ENCODE data around the gene CDCA3.

DNA sequence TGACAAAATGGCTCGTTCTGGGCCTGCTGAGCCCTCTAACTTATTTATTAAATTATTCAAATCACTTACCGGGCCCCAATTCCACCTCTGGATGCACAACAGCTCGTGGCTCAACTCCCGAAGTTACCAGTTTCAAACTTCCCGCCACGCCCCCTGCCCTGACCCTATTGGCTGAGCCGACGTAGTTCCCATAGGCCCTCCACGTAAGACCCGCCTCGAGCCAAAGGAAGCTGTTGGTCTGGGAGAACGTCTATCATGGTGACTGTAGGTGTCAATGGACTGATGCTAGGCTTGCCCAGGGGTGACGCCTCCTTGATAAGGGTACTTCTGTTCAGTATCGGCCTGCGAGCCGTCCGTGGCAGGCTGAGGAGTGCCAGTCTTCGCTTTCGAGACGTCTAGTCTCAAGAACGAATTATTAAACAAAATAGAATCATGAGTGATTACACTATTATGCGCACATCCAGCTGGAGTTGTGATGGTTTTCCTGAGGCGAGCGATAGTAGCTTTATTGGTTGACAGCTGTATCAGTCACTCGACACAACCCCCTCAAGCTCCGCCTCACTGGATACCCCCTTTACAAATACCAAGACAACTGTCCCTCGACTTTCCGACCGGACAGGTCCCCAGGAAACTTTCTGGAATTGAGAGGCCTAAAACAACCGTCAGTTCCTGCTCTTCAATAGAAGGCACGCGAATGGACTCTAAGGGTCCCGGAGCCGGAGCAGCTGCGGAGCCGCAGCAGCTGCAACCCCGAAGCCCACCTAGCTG is at the start of gene CDCA3:
- TF ChIP-seq, protein P1, sequence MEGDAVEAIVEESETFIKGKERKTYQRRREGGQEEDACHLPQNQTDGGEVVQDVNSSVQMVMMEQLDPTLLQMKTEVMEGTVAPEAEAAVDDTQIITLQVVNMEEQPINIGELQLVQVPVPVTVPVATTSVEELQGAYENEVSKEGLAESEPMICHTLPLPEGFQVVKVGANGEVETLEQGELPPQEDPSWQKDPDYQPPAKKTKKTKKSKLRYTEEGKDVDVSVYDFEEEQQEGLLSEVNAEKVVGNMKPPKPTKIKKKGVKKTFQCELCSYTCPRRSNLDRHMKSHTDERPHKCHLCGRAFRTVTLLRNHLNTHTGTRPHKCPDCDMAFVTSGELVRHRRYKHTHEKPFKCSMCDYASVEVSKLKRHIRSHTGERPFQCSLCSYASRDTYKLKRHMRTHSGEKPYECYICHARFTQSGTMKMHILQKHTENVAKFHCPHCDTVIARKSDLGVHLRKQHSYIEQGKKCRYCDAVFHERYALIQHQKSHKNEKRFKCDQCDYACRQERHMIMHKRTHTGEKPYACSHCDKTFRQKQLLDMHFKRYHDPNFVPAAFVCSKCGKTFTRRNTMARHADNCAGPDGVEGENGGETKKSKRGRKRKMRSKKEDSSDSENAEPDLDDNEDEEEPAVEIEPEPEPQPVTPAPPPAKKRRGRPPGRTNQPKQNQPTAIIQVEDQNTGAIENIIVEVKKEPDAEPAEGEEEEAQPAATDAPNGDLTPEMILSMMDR (IDR thresholded peaks at IDR 0.05) = no peak
- no peak for TF ChIP-seq POLR2A (IDR thresholded peaks at IDR 0.05)

Data from lower leg skin (tissue), 3 donors.